Ovary (tissue), 3 donors: ENCODE results near the gene PNMA8A.

Experiments
- CTCF ChIP-seq, 3 donors: fragments of 450-650 bp in 2 of 3; fragments of 200-600 bp in 1 of 3; IDR thresholded peaks; one replicate each; pipeline versions ENCODE4 v1.5.1 to v1.8.0; 2016 to 2022; ENCODE audit warnings: antibody characterized with exemption in 3 of 3, mild to moderate bottlenecking in 1 of 3
- EP300 ChIP-seq: sonication (generic); formaldehyde crosslinking; IDR thresholded peaks from one replicate; pipeline ENCODE4 v1.6.1; 2017; ENCODE audit warnings: antibody characterized with exemption
- POLR2A ChIP-seq: fragments of 450-650 bp; IDR thresholded peaks from one replicate; pipeline ENCODE4 v1.6.1; 2017; ENCODE audit warnings: antibody characterized with exemption, mild to moderate bottlenecking, moderate library complexity
- donor health status: DM: no; HTN: no; CAD: no.

GRCh38 chr19:46517471-46517870, 46.1 kb upstream of the PNMA8A start:
- no peak for TF ChIP-seq CTCF (IDR thresholded peaks at IDR 0.05)
- no peak for TF ChIP-seq EP300
- no peak for TF ChIP-seq POLR2A
